ENCODE measurements around the gene TXNRD1.
A peak's percentile ranks its signal among the peaks of the same experiment; 100 is the strongest.
"Not testable (repeated sequence)": the region's sequence is repeated elsewhere in the genome, so short reads cannot be mapped to it uniquely, and the experiment has no call there.

TXNRD1 gene

DNA sequence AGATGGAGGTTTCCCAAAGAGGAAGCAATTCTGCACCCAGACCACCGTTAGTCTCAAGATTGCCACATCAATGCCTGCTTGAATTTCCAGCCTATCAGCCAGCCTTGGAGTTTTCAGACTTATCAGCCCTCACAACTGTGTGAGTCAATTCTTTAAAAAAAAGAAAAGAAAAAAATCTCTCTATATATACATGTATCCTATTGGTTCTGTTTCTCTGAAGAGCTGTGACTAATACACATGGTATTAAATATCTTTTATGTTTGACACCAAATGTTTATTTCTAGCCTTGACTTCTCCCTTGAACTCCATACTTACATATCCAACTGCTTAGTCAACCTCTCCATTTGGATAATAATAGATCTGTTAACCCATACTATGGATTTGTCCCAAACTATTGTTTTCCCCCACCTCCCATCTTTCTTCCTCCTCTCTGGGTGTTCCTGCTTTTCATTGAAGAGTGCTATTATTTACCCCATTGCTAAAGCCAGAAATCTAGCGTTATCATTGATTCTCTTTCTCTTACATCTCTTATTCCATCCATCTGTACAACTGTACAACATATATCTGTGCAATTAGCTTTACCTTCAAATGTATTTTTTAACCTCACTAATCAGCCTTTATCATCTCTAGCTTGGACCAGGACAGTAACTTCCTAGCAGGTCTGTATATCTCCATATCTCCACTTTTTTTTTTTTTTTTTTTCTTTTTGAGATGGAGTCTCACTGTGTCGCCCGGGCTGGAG is 65.3 kb downstream of the TXNRD1 start:
- no peak for DNase-seq (ENCODE audit: low read depth in 2 of 2)

DNA sequence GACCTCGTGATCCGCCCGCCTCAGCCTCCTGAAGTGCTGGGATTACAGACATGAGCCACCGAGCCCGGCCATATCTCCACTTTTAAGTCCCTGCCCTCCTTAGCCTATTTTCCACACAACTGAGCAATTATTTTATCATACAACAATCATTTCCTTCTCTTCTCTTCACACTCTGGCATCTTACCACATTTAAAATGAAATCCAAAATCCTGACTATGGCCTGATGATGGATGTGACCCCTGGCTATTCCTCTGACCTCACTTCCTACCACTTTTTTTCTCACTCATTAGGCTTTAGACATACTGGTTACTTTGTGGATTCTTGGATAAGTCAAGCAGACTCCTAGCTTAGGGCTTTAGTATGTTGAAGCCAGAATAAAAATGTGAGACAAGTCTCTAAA is 66.1 kb downstream of the TXNRD1 start:
- DNase-seq (ENCODE audit: low read depth in 2 of 2) = no peak

DNA sequence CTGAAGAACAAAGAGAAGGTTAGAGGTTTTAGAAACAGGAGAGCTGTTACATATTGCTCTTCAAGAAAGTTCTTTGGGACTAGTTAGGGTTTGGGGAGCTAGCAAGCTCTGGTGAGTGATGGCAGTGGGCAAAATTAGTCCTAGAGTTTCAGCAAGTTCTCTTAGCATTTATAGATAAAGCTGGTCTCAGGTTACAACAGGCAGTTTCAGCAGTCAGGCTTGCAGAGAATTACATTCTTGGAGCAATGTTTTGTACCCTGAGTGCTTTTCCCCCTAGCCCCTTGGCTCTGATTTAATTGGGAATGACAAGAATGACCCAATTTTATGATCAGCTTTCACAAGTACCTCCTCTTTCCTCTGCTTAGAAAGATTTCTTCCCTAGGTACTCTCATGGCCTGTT is 66.5 kb downstream of the TXNRD1 start:
- no peak for DNase-seq (ENCODE audit: low read depth in 2 of 2)

DNA sequence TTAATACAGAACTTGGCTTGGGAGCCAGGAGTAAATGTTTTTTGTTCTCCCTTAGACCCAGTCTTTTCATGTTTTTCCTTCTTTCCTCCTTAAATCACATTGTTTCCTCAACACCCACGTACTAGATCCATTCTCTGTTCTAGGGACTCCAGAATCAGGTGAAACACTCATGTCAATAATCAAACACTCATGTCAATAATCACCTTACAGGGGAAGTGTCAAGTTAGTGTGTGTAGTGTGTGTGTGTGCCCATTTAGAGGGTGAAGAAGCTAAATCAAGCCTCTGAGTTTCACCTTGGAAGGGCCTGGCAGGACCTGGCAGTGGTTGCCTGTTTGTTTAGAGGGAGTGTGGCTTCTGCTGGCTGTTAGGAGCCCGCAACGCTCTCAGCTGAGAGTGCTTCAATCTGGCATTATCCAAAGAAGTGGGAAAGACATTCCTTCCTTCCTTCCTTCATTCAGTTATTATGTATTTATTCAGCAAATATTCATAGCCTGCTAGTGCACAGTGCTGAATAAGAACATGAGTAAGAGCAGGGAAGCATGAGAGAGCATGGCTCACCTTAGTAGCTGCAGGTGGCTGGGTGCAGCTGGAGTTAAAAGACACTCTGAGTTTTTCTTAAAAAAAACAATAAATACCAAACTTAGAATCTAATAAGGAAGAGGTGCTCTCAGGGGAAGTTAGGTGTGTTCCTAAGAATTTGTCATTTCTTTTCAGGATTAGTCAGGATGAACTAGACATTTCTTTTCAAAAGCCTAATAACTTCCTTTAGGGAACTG is 70.3 kb downstream of the TXNRD1 start:
- DNase-seq (ENCODE audit: low read depth in 2 of 2) = no peak

- peak; percentile 55 to 68 for DNase-seq (ENCODE audit: low read depth in 2 of 2)
These were observed 71.2 kb downstream of the TXNRD1 start for GRCh38 chr12:104286516-104287482.

DNA sequence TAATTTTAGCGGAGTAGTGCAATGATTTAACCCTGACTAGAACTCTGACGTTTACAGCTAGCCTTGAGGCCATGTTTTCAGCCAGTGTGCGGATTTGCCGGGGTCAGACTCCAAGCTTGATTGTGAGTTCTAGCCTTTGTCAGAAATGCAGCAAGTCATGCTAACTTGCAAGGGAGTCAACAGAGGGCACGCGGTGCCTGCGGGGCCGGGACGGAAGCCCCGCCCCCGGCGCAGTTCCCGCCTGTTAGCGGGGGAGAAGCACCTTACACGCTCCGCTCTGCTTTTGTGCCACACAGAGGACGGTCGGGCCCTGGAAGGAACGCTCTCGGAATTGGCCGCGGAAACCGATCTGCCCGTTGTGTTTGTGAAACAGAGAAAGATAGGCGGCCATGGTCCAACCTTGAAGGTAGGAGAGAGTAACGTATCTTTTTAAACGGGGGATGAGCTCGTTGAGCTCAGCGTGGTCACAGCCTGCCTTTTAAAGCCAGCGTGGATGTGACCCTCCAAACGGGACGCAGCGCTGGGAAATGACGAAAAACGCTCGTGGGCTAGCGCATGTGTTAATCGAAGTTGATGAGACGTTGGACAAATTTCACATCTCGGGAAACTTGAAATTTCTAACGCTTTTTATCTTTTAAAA is 73.2 kb downstream of the TXNRD1 start:
- DNase-seq (ENCODE audit: low read depth in 2 of 2) = peak; percentile 57 to 70

DNA sequence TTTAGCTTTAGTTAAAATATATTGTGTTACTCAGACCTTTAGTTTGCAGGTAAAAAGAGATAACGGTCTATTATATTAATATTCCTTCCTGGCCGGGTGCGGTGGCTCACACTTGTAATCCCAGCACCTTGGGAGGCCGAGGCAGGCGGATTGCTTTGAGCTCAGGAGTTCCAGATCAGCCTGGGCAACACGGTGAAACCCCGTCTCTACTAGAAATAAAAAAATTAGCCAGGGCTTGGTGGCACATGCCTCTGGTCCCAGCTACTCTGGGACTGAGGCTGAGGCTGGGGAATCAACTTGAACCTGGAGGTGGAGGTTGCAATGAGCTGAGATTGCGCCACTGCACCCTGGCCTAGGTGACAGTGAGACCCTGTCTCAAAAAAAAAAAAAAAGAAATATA is 74.7 kb downstream of the TXNRD1 start:
- DNase-seq (ENCODE audit: low read depth in 2 of 2) = no peak

DNA sequence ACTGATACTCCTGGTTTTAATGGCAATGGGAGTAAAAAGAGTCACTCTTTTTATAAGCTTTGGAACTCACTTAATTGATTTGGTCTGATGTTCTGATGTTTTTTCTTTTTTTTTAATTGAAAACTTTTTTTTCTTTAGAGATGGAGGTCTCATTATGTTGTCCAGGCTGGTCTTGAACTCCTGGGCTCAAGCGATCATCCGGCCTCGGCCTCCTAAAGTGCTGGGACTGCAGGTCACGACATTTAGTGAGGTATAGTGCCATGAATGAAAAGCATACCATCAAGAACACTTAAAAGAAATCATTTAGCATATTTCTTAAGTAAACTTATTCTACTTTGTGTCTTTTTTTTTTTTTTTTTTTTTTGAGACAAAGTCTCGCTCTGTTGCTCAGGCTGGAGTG is 75.3 kb downstream of the TXNRD1 start:
- DNase-seq (ENCODE audit: low read depth in 2 of 2) = no peak

- no peak for DNase-seq (ENCODE audit: low read depth in 2 of 2)
These were observed 76.4 kb downstream of the TXNRD1 start for GRCh38 chr12:104291867-104292524.

DNA sequence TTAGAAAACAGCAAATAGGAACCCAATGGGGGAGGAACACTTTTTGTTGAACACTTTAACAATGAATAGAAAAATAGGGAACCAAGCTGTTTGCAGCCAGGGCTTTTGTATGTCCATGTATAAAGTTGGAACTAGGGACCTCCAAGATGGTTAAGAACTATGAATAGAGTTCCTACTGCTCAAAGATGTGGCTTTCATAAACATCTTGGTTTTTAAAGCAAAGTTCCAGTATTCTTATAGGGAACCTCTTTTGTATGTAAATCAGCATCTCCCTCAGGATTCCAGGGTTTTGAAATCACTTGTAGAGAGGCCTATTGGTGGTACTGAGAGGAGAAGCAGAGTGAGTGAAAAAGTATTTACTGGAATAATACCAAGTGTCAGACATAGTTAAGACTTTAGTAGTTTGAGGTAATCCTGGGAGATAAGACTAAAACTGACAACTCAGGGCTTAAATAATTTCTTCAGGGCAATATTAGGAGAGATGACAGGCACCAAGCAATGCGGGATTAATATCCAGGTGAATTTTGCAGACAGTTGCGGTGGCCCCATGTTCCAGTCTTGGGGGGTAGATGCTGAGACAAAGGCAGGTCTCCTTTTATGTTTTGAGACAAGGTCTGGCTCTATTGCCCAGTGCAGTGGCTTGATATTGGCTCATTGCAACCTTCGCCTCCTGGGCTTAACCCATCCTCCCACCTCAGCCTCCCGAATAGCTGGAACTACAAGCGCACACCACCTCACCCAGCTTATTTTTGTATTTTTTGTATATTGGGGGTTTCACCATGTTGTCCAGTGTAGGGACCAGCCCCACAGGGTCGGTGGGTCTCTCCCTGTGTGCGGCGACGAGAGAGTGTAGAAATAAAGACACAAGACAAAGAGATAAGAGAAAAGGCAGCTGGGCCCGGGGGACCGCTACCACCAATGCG is 77.6 kb downstream of the TXNRD1 start:
- no peak for DNase-seq (ENCODE audit: low read depth in 2 of 2)

GRCh38 chr12:104294158-104294859 is 78.7 kb downstream of the TXNRD1 start:
- not testable (repeated sequence) for DNase-seq (ENCODE audit: low read depth in 2 of 2)

DNA sequence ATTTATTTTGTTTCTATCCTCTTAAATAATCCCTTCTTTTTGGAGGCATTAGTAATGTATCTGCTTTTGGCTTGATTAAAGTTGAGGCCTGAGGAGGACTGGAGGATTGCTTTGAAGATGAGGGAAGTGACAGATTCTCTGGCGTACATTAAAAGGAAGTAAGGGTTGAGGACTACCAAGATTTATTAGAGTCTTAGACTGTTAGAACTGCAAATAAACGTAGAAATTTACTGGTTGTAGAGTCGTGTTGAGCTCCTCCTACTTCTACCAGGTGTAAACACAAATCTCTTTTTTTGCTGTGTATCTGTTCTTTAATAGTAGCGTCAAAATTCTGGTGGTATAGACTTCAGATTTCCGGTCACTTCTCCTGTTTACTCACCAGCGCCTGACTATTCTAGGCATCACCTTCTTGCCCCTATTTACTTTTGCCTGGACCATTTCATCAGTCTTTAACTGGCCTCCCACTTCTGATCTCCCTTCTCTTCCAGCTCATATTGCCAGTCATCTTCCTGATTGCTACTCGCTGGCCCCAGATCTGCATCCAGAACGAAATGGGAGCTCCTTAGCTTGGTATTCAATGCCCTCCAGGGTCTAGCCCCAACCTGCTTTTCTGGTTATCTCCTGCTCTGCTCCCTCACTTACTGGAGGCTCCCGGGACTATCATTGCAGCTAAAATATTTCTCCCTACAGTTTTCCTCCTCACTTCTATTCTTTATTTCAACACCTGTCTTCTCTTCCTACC is 79.5 kb downstream of the TXNRD1 start:
- no peak for DNase-seq (ENCODE audit: low read depth in 2 of 2)

DNA sequence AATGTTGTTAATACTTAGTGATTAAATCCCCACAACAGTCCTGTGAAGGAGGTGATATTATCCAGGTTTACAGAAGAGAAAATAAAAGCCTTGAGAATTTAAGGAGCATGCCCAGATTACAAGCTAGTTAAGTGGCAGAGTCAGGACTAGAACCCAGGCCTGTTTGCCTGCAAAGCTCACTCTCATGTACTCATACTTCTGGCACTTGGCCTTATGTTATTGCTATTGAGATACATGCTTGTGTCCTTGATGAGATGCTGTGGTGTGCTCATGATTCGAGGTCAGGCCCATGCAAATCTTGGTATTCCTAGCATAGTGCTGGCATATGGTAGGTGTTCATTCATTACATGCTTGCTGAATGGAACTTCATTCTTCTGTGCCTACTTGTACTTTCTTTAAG is 80.4 kb downstream of the TXNRD1 start:
- no peak for DNase-seq (ENCODE audit: low read depth in 2 of 2)

GRCh38 chr12:104296718-104297117 is 81.1 kb downstream of the TXNRD1 start:
- no peak for DNase-seq (ENCODE audit: low read depth in 2 of 2)

DNA sequence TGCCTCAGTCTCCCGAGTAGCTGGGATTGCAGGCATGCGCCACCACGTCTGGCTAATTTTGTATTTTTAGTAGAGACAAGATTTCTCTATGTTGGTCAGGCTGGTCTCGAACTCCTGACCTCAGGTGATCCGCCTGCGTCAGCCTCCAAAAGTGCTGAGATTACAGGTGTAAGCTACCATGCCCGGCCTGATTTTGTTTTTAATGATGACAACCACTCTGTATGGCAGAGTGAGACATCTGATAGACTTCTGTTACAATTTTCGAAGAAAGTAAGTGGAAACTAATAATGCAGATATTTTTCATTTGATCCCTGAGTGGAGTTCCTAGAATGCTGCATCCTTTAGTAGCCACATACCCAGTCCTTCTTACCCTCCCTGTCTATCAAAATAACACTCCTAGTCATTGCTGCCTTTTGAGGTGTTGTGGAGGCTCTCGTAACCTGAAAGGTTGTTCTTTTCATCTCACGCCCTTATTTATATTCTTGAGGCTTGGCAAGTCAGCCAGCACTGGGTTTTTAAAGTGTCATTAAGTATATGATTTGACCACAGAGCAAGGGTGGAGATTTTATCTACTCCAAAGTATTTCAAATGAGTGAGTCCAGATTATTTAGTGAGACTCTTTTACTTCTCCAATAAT is 82.0 kb downstream of the TXNRD1 start:
- no peak for DNase-seq (ENCODE audit: low read depth in 2 of 2)

- DNase-seq (ENCODE audit: low read depth in 2 of 2) = no peak
These were observed 84.4 kb downstream of the TXNRD1 start for GRCh38 chr12:104299842-104300481.

DNA sequence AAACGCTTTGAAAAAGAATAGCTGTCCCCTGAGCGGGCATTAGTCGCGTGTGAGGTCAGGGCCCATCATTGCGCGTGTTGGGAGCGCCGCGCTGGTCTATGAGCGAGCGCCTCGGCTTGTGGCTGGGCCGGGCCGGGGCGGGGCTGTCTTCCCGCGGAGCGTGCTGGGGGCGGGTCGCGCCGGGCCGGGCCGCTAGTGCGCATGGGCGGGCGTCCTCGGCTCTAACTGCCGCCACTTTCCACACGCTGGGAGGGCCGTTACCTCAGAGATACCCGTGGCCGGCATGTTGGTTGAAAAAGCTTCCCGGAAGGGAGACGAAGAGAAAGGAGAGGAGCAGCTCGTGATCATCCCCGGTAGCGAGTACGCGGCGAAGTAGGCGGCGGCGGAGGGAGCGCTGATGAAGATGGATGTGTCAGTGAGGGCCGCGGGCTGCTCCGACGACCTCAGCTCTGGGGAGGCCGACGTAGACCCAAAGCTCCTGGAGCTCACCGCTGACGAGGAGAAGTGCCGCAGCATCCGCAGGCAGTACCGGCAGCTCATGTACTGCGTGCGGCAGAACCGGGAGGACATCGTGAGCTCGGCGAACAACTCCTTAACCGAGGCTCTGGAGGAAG is 88.1 kb downstream of the TXNRD1 start, which contains the start of gene EID3:
Gene EID3, plus strand, starts transcription at position 202 of the 614 bp plus-strand sequence. Its CDS starts 196 bp downstream, at position 398.
- peak; percentile 75 to 81 for DNase-seq (ENCODE audit: low read depth in 2 of 2)
